OCI-LY1 (cell line): ENCODE measurements around the gene FAM227A.

ENCODE experiments used
- H2AFZ ChIP-seq: fragments of 200-600 bp; sonication (generic), shearing (Covaris generic); 2 replicates; pipeline ENCODE4 v1.6.0; 2014; ENCODE audit warnings: antibody characterized with exemption, mild to moderate bottlenecking, low read length
- H3F3A ChIP-seq: fragments of 200-600 bp; sonication (generic), shearing (Covaris generic); 2 replicates; pipeline ENCODE4 v1.6.0; 2014; ENCODE audit warnings: mild to moderate bottlenecking, antibody characterized with exemption, low read length, moderate library complexity; ENCODE audit not compliant: insufficient read depth
- H3K27ac ChIP-seq: fragments of 200-600 bp; sonication (generic); 2 replicates; pipeline ENCODE4 v1.5.1; 2014; ENCODE audit warnings: low read length, mixed run types, mild to moderate bottlenecking, low read depth; ENCODE audit not compliant: poor library complexity, severe bottlenecking
- H3K27me3 ChIP-seq: fragments of 200-600 bp; sonication (generic); 2 replicates; pipeline ENCODE4 v1.6.0; 2014; ENCODE audit warnings: antibody characterized with exemption, mild to moderate bottlenecking, low read length, moderate library complexity; ENCODE audit not compliant: insufficient read depth
- H3K36me3 ChIP-seq: fragments of 200-600 bp; sonication (generic); 2 replicates; pipeline ENCODE4 v1.6.1; 2014; ENCODE audit warnings: mild to moderate bottlenecking, antibody characterized with exemption, low read length, moderate library complexity, mixed read lengths; ENCODE audit not compliant: insufficient read depth
- H3K4me1 ChIP-seq: fragments of 200-600 bp; sonication (generic); 2 replicates; pipeline ENCODE4 v1.5.1; 2014; ENCODE audit warnings: mild to moderate bottlenecking, low read length, moderate library complexity; ENCODE audit not compliant: insufficient read depth, severe bottlenecking
- H3K4me2 ChIP-seq: fragments of 200-600 bp; sonication (generic), shearing (Covaris generic); 2 replicates; pipeline ENCODE4 v1.6.1; 2014; ENCODE audit warnings: low read length
- H3K4me3 ChIP-seq: fragments of 200-600 bp; sonication (generic); 2 replicates; pipeline ENCODE4 v1.5.1; 2014; ENCODE audit warnings: low read length, low read depth, mild to moderate bottlenecking, mixed read lengths; ENCODE audit not compliant: poor library complexity, severe bottlenecking
- H3K79me2 ChIP-seq: fragments of 200-600 bp; shearing (Covaris generic); 2 replicates; pipeline ENCODE4 v1.6.1; 2016; ENCODE audit warnings: mixed run types, low read length, mixed read lengths; ENCODE audit not compliant: insufficient read depth
- H3K9ac ChIP-seq: fragments of 200-600 bp; sonication (generic), shearing (Covaris generic); 2 replicates; pipeline ENCODE4 v1.6.1; 2014; ENCODE audit warnings: mild to moderate bottlenecking, low read length, mixed read lengths
- H3K9me2 ChIP-seq: fragments of 200-600 bp; sonication (generic), shearing (Covaris generic); 2 replicates; pipeline ENCODE4 v1.6.1; 2014; ENCODE audit warnings: low read depth, mild to moderate bottlenecking, low read length, mixed read lengths
- H3K9me3 ChIP-seq: fragments of 200-600 bp; shearing (Covaris generic); 2 replicates; pipeline ENCODE4 v1.6.1; 2014; ENCODE audit warnings: low read length, mixed read lengths
- H4K20me1 ChIP-seq: fragments of 200-600 bp; sonication (generic), shearing (Covaris generic); 2 replicates; pipeline ENCODE4 v1.6.0; 2016; ENCODE audit warnings: mild to moderate bottlenecking, low read length; ENCODE audit not compliant: insufficient read depth
- CTCF ChIP-seq: fragments of 200-600 bp; sonication (generic), shearing (Covaris generic); IDR thresholded peaks from 2 replicates; pipeline ENCODE4 v1.5.1; 2017; ENCODE audit warnings: mild to moderate bottlenecking, antibody characterized with exemption, low read length, moderate library complexity, mixed read lengths
- EZH2 ChIP-seq: fragments of 200-600 bp; sonication (generic), shearing (Covaris generic); IDR thresholded peaks from 2 replicates; pipeline ENCODE4 v1.8.0; 2017; ENCODE audit warnings: borderline replicate concordance, mixed run types, mild to moderate bottlenecking, antibody characterized with exemption, low read length, moderate library complexity, mixed read lengths

FAM227A gene

GRCh38 chr22:38565441-38565840 is 90.8 kb downstream of the FAM227A start:
- Histone ChIP-seq H3K36me3 (no peaks in the 10 kb centered on the region), H3K9ac (no peak overlapping the region), H3K27ac (no peak overlapping the region), H3K9me3 (no peaks in the 10 kb centered on the region), H2AFZ (no peak overlapping the region), H3K4me1 (peaks cover 9% of the 10 kb centered on the region), H3K27me3 (no peaks in the 10 kb centered on the region), H3K4me2 (no peak overlapping the region), H3K79me2 (no peaks in the 10 kb centered on the region), H3K4me3 (no peak overlapping the region), H3F3A (0 out of 2 replicates have a peak, but pooled peaks cover 4% of the 10 kb centered on the region), H3K9me2 (no peaks in the 10 kb centered on the region), H4K20me1 (no peaks in the 10 kb centered on the region)
- no peak for TF ChIP-seq CTCF
- TF ChIP-seq EZH2: no peak

GRCh38 chr22:38564669-38565068 is 91.5 kb downstream of the FAM227A start:
- H3F3A ChIP-seq: 0 out of 2 replicates have a peak, but pooled peaks cover 4% of the 10 kb centered on the region
- H4K20me1 ChIP-seq: no peaks in the 10 kb centered on the region
- H3K9ac ChIP-seq: no peak overlapping the region
- H3K4me2 ChIP-seq: no peak overlapping the region
- no peak overlapping the region for H3K4me3 ChIP-seq
- peaks cover 6% of the 10 kb centered on the region for H3K4me1 ChIP-seq
- H3K36me3 ChIP-seq: no peaks in the 10 kb centered on the region
- no peaks in the 10 kb centered on the region for H3K9me2 ChIP-seq
- no peak overlapping the region for H2AFZ ChIP-seq
- no peaks in the 10 kb centered on the region for H3K27me3 ChIP-seq
- H3K9me3 ChIP-seq: no peaks in the 10 kb centered on the region
- no peak for TF ChIP-seq CTCF
- no peak for TF ChIP-seq EZH2
- no peak overlapping the region for H3K27ac ChIP-seq
- no peaks in the 10 kb centered on the region for H3K79me2 ChIP-seq

- Histone ChIP-seq H3K9me2 (no peaks in the 10 kb centered on the region), H3K9me3 (no peaks in the 10 kb centered on the region), H3F3A (no peaks in the 10 kb centered on the region), H3K4me2 (no peak overlapping the region), H3K9ac (no peak overlapping the region), H3K4me1 (peaks cover 3% of the 10 kb centered on the region), H3K36me3 (no peaks in the 10 kb centered on the region), H4K20me1 (no peaks in the 10 kb centered on the region), H3K27ac (no peak overlapping the region), H3K79me2 (no peaks in the 10 kb centered on the region), H3K27me3 (no peaks in the 10 kb centered on the region), H3K4me3 (no peak overlapping the region), H2AFZ (no peak overlapping the region)
- no peak for TF ChIP-seq EZH2
Observed at GRCh38 chr22:38554281-38554680, 101.9 kb downstream of the FAM227A start.
